Activated CD4-positive, alpha-beta T cell treated with anti-CD3 and anti-CD28 coated beads for 24 hours (primary cell): ENCODE results near the gene NRN1.
"Not testable (repeated sequence)": the region's sequence is repeated elsewhere in the genome, so short reads cannot be mapped to it uniquely, and the experiment has no call there.

ENCODE experiments used
- DNase-seq, 2 donors: peaks; one replicate each; pipeline ENCODE4 v3.0.0-alpha.2; 2020; ENCODE audit warnings: low read depth in 2 of 2

Gene NRN1

DNA sequence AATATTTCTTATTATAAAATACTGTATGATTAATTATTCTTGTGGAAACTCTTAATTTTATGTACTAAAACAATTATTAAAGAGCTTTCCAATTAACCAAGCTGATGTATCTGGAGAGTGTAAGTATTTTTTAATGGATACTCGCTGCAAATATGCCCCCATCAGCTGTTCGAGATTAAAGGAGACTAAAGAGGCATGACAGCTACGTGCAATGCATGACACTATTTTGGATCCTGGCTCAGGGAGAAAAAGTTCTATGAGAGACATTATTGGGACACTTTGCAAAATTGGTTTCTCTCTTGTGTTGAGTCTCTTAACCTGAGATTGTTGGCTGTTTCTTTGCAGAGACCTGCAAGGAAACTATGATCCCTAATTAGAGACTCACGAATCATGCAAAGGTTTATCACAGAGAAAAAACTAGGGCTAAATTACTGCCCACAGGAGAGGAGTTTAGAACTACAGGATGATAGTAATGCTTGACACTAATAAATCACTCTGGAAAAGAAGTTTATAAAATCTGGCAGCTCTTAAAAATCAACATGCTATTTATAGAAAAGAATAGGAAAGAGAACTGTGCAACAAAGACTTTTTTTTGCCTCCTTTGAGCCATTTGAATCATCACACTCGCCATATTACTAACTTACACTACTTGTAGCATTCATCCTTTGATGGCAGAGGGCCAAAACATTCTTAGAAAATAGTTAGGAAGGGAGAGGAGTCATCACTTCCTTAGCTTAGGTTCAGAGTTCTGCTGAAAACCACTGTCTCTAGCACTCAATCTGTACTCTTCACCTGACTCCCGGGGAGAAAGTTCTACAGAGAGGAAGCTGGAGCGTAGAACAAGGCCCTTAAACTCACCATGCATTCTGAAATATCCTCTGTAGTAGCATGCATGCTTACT lies 25.3 kb downstream of the NRN1 start:
- DNase-seq: no peak

GRCh38 chr6:5979650-5980420 lies 26.9 kb downstream of the NRN1 start:
- no peak for DNase-seq

GRCh38 chr6:5976811-5977210 lies 29.9 kb downstream of the NRN1 start:
- no peak for DNase-seq

DNA sequence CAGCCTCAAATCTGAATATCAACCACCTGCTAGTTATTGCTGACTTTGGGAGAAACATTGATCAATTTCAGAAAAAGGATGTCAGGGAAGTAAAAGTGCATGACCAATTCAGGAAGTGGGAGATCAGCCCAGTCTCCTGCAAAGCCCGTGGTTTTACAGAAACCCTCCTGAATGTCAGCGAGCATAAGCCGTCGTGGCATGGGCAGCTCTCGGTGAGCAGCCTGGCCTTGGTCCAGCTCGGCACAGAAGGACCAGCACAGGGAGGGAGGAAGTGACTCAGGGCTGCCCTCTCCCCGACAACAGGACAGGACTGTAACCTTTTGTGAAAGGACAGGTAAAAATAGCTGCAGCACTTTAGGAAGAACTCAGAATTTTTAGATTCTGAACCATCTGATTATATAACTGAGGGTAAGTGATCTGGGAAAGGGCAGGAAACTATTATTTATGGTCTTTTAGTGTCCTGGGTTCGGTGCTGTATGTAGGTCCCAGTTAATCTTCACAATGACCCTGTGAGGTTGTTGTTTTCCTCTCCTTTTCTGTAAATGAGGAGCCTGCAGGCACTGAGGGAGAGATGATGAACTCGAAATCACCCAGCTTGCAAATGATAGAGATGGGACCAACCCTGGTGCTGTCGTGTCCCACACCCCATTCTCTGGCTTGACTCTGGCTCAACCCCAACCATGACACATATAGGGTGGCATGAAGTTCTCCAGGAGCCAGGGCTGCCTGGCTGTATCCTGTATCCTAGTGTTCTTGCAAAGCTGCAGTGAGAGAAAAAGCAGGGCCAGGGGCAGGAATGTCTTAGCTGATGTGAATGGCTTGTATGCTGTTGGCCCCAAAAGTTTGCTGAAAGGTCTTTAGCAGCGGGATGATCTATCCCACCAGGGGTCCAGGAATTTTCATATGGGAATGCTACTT lies 37.6 kb downstream of the NRN1 start:
- no peak for DNase-seq

- DNase-seq: not testable (repeated sequence)
Observed at GRCh38 chr6:5968036-5968435, 38.7 kb downstream of the NRN1 start.

DNA sequence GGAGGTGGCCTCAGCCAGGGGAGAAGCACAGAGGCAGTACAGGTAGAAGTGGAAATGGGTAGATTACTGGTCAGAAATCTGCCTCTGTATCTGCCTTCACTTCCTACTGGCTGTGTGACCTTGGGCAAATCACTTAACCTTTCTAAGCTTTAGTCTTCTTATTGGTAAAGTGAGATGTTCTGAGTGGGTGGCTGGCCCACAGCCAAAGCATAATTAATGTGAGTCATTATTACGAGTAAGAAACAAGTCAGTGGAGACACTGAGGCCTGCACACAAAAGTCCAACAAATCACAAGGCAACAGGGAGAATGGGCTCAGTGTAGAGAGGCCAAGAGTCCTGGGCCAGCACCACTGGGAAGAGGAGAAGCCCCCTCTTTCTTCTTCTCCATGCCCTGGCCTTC lies 39.1 kb downstream of the NRN1 start:
- DNase-seq: no peak

DNA sequence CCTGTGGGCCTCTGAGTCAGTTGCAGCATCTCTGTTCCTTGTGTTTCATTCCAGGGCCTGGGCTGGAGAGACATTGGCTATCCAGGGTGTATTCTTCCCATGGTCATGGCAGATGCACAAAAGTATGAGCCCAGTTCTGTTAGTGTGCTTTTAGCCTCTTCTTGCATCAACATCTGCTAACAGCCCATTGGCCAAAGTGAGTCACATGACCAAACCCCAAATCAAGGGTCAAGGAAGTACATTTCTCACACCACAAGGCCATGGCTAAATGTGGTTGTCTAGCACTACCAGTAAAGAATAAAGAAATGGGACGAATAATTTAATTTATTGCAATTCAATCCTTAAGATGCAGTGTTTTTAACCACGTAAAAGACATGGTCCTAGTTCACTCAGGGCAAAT lies 43.9 kb downstream of the NRN1 start:
- no peak for DNase-seq

DNA sequence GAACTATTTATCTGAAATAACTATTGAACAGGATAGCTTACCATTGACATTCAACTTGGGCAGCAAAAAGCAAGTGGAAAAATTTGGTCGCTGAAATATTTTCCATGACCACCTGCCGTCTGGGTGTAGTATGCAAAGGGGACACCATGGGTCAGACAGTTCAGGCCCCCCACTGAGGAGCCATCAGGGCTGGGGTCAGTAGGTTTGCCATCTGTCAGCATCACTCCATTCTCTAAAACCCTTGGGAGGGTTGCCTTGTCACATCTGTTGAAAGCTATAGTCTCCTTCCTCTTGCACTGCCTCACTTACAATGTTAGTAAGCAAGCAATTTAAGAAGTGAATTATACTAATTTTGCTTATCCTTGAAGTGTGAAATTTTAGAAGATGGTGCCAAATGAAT lies 44.9 kb downstream of the NRN1 start:
- DNase-seq: no peak

DNA sequence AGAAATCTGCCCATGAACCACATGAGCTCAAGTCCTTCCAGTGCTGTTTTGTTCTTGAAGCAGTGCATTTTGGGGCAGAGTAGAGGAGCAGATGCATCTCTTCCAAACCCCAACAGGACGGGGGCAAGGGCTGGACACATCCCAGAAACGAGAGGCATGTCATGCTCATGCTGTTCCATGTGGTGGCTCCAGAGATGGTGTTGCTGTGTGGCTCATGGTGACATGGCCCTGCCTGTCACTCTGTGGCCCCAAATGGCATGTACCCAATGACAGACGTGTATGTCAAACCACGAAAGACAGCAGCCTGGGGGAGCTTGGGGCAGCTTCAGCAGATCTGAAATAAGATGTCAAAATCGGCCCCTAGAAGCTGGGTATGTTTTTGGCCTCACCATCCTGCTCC lies 46.3 kb downstream of the NRN1 start:
- no peak for DNase-seq

DNA sequence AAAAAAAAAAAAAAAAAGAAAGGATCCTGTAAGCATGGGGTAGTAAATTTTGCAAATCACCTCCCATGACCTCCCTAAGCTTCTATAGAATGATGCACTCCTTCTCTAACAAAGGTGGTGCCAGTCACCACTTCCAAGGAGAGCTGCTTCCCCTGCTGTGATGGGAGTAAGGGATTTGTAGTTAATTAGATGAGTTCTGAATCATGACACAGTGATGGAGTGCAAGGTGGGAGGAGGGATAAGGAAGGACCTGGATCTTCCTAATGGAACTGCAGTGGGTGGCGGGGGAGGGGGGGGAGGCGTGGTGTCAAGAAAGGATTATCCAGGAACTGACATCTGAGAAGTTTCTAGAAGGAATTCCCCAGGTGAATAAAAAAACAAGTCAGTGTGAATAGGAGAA lies 47.8 kb downstream of the NRN1 start:
- no peak for DNase-seq

DNA sequence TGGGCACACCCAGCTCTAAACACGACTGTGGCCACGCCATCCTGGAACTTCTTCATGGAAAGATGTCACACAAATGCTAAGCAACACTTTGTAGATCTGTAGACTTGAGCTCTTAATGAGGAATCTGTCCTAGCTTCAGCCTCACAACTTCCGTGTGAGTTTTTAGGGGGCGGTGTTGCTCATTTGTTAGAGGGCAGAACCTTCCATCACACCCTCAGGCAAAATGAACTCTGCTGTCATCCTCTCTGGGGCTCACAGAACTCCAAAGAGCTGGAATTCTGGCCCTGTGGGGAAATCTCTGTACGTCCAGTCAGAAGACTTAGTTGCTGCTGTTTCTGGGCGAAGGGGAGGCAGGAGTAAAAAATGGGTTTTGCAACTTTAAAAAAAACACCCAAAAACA lies 49.8 kb downstream of the NRN1 start:
- no peak for DNase-seq

GRCh38 chr6:5950361-5950785 lies 56.4 kb downstream of the NRN1 start:
- peak in 1 of 2 donors; percentile 2 for DNase-seq
